ENCODE results near the gene RUVBL2. TPM values are rescaled to one million over a fixed set of nuclear protein-coding genes. Genes with fewer than 3 reads are reported as not detected.
A peak's percentile ranks its signal among the peaks of the same experiment; 100 is the strongest.

The RUVBL2 gene
- total and polyA plus RNA-seq, 4 donors, result 29.6 to 80.1 (median 49.6) TPM

DNA sequence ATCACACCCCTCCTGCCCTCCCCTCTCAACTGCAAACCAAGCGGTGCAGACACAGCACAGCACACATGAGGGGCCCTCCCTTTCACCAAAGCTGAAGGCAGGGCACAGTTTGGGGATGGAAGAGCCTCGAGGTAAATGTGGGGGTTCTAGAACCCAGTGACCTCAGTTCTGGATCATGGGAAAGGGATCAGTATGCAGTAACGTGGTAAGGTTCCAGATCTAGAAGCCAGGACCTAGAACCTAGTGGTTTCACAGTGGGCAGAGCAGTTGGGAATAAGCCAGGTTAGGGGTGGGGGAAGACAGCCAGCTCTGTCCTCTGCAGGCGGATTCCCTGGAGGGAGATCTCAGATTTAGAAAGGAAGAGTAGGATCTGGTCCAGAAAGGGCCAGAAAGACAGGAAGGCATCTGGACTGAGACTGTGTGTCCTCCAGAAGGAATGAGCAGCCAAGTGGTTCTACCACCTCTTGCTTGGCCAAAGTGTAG is 25.5 kb upstream of the RUVBL2 start:
- no peak overlapping the region for H3K9ac ChIP-seq (ENCODE audit: low read depth in 1 of 2, low read length in 2 of 2)
- H3K4me3 ChIP-seq (ENCODE audit: low read depth in 1 of 3, low read length in 3 of 3), result no peak overlapping the region
- DNase-seq (ENCODE audit: low spot score), result no peak
- H3K9me3 ChIP-seq (ENCODE audit: control insufficient read depth in 4 of 4, low read length in 3 of 4), result no peaks in the 10 kb centered on the region
- TF ChIP-seq YY1 (IDR thresholded peaks at IDR 0.05), result no peak
- TF ChIP-seq HNF4A (conservative IDR thresholded peaks at IDR 0.05), result no peak
- TF ChIP-seq, protein P1, sequence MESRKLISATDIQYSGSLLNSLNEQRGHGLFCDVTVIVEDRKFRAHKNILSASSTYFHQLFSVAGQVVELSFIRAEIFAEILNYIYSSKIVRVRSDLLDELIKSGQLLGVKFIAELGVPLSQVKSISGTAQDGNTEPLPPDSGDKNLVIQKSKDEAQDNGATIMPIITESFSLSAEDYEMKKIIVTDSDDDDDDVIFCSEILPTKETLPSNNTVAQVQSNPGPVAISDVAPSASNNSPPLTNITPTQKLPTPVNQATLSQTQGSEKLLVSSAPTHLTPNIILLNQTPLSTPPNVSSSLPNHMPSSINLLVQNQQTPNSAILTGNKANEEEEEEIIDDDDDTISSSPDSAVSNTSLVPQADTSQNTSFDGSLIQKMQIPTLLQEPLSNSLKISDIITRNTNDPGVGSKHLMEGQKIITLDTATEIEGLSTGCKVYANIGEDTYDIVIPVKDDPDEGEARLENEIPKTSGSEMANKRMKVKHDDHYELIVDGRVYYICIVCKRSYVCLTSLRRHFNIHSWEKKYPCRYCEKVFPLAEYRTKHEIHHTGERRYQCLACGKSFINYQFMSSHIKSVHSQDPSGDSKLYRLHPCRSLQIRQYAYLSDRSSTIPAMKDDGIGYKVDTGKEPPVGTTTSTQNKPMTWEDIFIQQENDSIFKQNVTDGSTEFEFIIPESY (IDR thresholded peaks at IDR 0.05), result no peak
- TF ChIP-seq TAF1 (conservative IDR thresholded peaks at IDR 0.05), result no peak
- TF ChIP-seq, protein P2, sequence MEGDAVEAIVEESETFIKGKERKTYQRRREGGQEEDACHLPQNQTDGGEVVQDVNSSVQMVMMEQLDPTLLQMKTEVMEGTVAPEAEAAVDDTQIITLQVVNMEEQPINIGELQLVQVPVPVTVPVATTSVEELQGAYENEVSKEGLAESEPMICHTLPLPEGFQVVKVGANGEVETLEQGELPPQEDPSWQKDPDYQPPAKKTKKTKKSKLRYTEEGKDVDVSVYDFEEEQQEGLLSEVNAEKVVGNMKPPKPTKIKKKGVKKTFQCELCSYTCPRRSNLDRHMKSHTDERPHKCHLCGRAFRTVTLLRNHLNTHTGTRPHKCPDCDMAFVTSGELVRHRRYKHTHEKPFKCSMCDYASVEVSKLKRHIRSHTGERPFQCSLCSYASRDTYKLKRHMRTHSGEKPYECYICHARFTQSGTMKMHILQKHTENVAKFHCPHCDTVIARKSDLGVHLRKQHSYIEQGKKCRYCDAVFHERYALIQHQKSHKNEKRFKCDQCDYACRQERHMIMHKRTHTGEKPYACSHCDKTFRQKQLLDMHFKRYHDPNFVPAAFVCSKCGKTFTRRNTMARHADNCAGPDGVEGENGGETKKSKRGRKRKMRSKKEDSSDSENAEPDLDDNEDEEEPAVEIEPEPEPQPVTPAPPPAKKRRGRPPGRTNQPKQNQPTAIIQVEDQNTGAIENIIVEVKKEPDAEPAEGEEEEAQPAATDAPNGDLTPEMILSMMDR (IDR thresholded peaks at IDR 0.05; ENCODE audit: low read depth, low read length, missing input control), result no peak
- no peak for TF ChIP-seq JUND (IDR thresholded peaks at IDR 0.05)
- TF ChIP-seq, protein P3, sequence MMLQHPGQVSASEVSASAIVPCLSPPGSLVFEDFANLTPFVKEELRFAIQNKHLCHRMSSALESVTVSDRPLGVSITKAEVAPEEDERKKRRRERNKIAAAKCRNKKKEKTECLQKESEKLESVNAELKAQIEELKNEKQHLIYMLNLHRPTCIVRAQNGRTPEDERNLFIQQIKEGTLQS (IDR thresholded peaks at IDR 0.05), result no peak
- TF ChIP-seq RAD21 (IDR thresholded peaks at IDR 0.05), result no peak
- no peak for TF ChIP-seq SP1 (IDR thresholded peaks at IDR 0.05)
- TF ChIP-seq GABPA (IDR thresholded peaks at IDR 0.05 in 1 of 2, conservative IDR thresholded peaks at IDR 0.05 in 1 of 2), result no peak
- no peak for TF ChIP-seq NR2F2 (IDR thresholded peaks at IDR 0.05)
- TF ChIP-seq, protein P4, sequence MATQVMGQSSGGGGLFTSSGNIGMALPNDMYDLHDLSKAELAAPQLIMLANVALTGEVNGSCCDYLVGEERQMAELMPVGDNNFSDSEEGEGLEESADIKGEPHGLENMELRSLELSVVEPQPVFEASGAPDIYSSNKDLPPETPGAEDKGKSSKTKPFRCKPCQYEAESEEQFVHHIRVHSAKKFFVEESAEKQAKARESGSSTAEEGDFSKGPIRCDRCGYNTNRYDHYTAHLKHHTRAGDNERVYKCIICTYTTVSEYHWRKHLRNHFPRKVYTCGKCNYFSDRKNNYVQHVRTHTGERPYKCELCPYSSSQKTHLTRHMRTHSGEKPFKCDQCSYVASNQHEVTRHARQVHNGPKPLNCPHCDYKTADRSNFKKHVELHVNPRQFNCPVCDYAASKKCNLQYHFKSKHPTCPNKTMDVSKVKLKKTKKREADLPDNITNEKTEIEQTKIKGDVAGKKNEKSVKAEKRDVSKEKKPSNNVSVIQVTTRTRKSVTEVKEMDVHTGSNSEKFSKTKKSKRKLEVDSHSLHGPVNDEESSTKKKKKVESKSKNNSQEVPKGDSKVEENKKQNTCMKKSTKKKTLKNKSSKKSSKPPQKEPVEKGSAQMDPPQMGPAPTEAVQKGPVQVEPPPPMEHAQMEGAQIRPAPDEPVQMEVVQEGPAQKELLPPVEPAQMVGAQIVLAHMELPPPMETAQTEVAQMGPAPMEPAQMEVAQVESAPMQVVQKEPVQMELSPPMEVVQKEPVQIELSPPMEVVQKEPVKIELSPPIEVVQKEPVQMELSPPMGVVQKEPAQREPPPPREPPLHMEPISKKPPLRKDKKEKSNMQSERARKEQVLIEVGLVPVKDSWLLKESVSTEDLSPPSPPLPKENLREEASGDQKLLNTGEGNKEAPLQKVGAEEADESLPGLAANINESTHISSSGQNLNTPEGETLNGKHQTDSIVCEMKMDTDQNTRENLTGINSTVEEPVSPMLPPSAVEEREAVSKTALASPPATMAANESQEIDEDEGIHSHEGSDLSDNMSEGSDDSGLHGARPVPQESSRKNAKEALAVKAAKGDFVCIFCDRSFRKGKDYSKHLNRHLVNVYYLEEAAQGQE (IDR thresholded peaks at IDR 0.05), result no peak
- no peak for TF ChIP-seq EGR1 (IDR thresholded peaks at IDR 0.05; ENCODE audit: low read depth in 2 of 2)
- H3K36me3 ChIP-seq (ENCODE audit: control insufficient read depth in 4 of 4, insufficient read depth in 3 of 4, low read depth in 1 of 4, low read length in 3 of 4), result peaks cover 3 to 11% (median 6%) of the 10 kb centered on the region in 4 donors
- no peaks in the 10 kb centered on the region for H3K27me3 ChIP-seq (ENCODE audit: control insufficient read depth in 4 of 4, insufficient read depth in 4 of 4, low read length in 3 of 4)
- WGBS, result 34% methylated on average over 4 of the region's 4 CpGs
- peak overlapping the region; percentile 50 to 68 for H3K27ac ChIP-seq (ENCODE audit: low read depth in 1 of 2, low read length in 2 of 2)
- H3K4me1 ChIP-seq (ENCODE audit: control insufficient read depth in 4 of 4, insufficient read depth in 4 of 4, low read length in 3 of 4), result peaks cover 2 to 22% (median 17%) of the 10 kb centered on the region in 4 donors

DNA sequence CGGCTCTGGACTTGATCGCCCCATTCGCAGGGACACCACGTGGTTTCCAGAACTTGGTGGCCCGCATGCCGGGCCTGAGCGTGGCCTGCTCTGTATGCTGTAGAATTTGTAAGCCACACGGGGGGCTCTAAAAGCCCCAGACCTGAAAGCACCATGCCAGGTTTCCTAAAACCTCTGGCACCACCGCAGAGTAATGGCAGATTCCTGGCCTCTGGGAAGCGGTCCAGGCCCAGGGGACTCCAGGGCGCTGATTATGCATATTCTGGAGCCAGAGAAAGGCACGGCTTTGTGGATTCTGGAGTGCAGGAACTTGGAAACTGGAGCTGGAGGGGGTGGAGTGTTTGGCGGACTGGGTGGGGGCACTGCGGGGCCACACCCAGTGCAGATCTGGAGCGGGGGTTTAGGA is 24.9 kb upstream of the RUVBL2 start:
- TF ChIP-seq RAD21 (IDR thresholded peaks at IDR 0.05) (peak in 1 of 2 donors; percentile 13), NR2F2 (IDR thresholded peaks at IDR 0.05) (no peak)
- no peak for DNase-seq (ENCODE audit: low spot score)
- Histone ChIP-seq H3K4me1 (ENCODE audit: control insufficient read depth in 4 of 4, insufficient read depth in 4 of 4, low read length in 3 of 4) (peaks cover 1 to 22% (median 17%) of the 10 kb centered on the region in 4 donors), H3K36me3 (ENCODE audit: control insufficient read depth in 4 of 4, insufficient read depth in 3 of 4, low read depth in 1 of 4, low read length in 3 of 4) (peaks cover 3 to 14% (median 8%) of the 10 kb centered on the region in 4 donors), H3K27me3 (ENCODE audit: control insufficient read depth in 4 of 4, insufficient read depth in 4 of 4, low read length in 3 of 4) (no peaks in the 10 kb centered on the region), H3K27ac (ENCODE audit: low read depth in 1 of 2, low read length in 2 of 2) (peak overlapping the region; percentile 50 to 68), H3K9me3 (ENCODE audit: control insufficient read depth in 4 of 4, low read length in 3 of 4) (no peaks in the 10 kb centered on the region), H3K4me3 (ENCODE audit: low read depth in 1 of 3, low read length in 3 of 3) (no peak overlapping the region), H3K9ac (ENCODE audit: low read depth in 1 of 2, low read length in 2 of 2) (no peak overlapping the region)
- 66% methylated on average over 15 of the region's 15 CpGs for WGBS
